HK-2 (cell line): ENCODE data around the gene C2CD5.
A peak's percentile ranks its signal among the peaks of the same experiment; 100 is the strongest.
"Not testable (repeated sequence)": the region's sequence is repeated elsewhere in the genome, so short reads cannot be mapped to it uniquely, and the experiment has no call there.

Experiments used
- DNase-seq: peaks from one replicate; pipeline ENCODE4 v3.0.0-alpha.2; 2018; ENCODE audit not compliant: unreplicated experiment

The C2CD5 gene

DNA sequence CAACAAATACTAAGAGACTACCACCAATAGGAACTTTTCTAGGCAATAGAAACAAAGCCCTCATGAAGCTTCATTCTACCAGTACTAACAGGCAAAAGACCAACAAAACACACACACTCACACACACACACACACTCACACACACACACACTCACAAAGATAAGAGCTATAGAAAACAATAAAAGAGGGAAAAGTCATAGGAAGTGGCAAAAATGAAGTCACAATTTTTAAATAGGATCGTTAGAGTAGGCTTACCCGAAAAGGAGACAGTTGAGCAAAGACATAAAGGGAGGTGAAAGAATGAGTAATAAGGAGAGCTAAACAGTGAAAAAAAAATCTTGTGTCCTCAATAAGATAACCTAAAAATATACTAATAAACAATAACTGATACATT is 66.5 kb downstream of the C2CD5 start:
- no peak for DNase-seq

DNA sequence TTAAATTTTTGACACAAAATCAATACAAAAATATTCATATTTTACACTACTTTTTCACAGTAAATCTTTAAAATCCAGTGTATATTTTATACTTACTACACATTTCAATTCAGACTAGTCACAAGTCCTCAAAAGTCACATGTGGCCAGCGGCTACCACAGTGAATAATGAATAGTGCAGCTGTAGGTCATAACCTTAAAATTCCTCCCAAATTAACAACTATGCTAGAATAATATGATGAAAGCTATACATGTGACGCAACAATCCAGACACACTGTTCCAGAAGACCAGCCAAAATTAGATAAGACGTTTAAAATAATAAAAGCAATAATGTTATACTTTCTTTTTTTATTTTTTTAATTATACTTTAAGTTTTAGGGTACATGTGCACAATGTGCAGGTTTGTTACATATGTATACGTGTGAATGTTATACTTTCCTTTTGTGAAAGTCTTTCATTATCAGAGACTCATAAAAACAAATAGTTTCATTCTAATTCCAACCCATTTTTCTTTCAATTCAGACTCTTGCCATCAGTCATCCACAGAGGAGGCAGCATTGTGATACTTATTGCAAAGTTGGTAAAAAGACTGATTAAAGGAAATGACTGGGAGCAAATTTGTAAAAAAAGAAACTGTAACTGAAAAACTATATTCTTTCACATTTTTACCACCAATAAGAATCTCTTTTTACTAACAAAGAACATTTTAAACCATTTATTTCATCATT is 67.0 kb downstream of the C2CD5 start:
- no peak for DNase-seq

DNA sequence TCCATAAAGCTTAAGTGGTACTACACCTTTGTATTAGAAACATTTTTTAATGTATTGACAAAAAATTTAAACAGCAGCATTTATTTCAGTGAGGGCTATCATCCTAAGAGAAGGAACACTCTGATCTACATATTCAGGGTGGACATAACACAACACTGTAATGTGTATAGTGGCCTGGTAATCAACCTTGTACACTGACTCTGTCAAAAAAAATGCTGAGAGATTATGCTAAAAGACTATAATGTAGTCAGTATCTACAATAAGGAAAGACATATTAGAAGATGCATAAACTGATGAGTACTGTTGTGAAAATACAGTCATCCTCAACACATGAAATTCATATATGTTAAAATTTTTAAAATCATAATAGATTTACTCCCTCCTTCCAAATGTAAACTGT is 68.2 kb downstream of the C2CD5 start:
- no peak for DNase-seq

DNA sequence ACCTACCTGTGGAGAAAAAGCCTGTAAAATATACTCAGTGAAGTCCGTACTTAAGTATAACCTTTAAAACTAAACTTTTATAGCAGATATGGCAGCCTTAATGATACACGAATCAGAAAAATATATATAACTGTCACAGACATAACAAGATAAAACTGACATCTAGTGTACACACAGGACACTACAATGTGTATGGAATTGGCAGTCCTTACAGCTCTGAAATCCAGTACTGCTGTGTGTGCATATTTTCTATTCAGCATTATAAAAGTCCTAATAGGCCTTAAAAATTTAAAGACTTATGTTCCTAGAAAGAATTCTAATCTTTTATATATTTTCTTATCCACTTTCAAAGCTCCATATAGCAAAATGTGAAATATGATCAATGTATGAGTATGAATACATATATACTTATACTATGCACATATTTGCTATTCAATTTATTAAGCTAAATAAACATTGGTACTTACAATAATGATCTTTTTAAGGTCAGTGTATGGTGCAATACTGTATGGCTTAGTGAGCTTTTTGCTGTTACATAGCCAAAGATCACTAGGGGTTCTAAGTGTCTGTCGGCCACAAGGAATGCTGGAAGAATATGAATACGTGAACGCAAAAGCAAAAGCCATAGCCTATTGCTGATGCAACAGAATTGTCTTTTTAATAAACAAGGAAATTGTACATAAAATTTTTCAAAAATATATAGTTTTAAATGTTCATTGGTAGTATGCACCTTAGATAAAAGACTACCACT is 69.2 kb downstream of the C2CD5 start:
- DNase-seq, result no peak

DNA sequence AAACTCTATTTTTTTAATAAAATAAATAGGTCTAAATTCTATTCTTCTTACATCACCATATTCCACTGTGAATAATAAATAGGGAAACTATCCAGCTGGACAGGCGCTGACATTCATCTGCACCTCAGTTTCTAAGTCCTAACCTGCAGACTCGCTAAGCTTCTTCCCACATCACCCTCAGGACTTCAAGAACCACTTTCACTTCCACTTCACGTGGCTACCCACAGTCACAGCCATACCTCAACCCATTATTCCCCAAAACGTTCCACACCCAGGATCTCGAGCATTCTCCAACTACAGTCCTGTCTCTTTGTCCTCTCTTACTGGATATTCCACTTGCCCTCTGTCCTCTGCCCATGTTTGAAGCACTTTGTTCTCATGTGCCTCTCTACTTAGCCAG is 71.1 kb downstream of the C2CD5 start:
- no peak for DNase-seq

DNA sequence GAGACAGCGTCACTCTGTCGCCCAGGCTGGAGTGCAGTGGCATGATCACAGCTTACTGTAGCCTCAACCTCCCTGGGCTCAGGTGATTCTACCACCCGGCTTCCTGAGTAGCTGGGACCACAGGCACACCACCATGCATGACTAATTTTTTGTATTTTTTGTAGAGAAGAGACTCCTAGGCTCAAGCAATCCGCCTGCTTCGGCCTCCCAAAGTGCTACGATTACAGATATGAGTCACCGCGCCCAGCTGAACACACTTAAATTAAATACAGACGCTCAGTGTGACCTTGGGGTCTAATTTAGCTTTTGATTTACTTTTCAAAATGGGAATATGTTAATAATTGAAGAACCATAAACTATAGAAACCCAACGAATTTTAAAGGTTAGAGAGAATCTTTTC is 77.2 kb downstream of the C2CD5 start:
- no peak for DNase-seq

DNA sequence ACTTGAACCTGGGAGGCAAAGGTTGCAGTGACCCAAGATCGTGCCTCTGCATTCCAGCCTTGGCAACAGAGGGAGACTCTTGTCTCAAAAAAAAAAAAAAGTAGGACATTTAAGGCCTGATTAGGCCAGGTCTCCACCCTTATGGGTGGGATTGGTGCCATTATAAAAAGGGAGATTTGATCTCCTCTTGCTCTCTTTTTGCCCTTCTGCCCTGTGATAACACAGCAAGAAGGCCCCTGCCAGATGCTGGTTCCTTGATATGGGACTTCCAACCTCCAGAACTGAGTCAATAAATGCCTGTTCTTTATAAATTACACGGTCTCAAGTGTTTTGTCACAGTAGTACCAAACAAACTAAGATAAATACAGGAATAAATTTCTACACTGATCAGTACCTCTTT is 81.0 kb downstream of the C2CD5 start:
- DNase-seq, result no peak

DNA sequence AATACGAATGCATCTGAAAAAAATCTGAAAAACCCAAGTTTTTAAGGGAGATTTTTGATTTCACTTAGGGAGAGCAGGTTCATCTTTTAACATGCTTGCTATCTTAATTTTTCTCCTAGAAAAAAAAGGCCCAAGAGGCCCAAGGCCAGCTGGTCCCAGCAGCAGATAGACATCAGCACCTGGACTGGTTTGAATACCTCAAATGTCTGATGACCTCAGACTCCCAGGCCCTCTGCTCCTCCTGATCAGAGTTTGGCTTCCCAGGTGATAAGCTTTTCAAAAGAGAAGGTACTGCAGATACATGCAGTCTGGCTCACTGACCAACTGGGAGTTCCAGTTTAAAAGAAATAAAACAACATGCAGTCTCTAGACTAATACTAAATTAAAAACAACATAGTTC is 82.6 kb downstream of the C2CD5 start:
- no peak for DNase-seq

DNA sequence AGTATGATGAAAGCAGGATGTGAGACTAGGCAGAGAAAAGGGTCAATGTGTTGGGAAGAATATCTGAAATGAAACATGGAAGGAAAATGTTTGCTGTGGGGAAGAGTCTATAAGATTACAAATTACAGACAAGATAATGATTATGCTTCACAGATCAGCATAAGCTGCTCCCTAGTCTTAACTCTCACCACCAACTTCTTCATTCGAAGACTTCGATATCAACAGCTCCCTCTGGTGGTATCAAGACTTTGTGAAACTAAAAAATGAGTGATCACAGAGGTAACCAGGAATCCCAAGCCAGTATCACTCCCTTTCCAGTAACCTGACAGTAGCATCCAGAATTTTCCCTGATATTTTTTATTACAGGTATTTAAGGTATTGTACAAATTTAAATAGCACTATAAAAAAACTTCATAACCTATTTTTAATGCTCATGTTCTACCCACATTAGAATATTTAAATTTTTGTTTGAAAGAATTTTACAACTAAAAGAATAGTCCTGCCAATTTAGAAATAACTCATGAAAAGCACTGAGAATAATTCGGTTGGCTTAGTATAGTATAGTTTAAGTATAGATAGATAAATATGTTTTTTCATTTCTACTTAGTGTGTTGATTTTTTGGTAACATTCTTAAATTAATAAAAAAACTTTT is 84.4 kb downstream of the C2CD5 start:
- DNase-seq, result no peak

DNA sequence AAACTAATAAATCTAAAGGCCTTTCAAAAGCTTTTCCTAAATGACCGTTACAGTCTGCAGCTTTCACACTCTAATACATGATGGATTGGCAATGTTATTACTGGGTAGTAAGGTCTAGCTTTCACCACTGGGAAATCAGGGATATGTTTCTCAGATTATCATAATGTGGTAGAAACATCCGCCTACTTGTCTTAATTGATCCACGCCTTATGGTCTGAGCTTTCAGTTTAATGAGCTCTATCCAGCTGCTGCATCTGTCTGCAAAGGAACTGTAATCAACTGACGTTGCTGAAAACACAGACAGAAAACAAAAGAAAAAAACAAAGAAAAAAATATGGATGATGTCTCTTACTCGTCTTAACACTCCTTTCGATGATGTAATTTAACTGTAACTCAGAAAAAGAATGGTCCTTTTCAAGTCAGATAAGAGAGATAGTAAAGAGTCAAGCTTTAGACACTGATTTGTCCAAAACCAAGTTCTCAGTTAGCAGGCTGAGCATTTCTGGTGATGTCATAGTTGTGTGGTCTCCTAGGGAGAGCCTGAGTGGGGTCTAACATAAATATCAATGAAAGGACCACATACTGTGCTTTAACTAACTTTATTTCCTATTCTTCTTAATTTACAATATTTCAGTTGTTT is 85.9 kb downstream of the C2CD5 start:
- no peak for DNase-seq

DNA sequence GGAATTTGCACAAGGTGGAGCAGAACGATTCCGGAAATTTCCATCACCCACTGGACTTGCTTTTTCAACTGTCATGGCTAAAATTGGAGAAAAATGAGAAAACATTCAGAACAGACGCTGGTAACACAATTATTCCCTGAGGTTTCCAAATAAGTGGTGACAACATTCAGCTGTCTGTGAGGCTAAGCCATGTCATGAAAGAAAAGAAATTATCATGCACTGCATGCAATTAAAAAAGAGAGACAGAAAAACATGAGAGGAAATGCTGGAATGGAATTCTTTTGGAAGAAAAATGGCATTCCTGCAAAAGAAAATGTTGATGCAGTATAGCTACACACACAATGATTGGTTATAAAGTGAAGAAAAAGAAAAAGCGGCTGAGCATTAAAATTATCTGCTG is 87.3 kb downstream of the C2CD5 start:
- no peak for DNase-seq

DNA sequence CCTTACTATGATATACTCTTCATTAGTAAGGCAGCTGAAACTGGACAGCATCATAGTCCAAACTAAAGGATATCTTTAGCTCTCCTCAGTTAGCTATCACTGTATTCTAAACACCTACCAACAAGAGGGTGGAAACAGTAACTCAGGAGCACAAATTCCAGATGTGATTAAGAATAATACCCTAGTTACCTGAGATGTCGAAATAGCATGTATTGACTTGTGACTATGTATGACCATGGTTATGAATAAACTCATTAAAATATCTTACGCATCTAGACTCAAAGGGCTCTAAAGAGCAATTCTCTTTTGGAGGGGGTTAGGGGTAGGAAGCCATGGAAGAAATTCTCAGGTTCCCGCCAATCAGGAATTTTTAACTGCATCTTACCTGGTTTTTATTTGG is 90.8 kb downstream of the C2CD5 start:
- DNase-seq, result no peak

DNA sequence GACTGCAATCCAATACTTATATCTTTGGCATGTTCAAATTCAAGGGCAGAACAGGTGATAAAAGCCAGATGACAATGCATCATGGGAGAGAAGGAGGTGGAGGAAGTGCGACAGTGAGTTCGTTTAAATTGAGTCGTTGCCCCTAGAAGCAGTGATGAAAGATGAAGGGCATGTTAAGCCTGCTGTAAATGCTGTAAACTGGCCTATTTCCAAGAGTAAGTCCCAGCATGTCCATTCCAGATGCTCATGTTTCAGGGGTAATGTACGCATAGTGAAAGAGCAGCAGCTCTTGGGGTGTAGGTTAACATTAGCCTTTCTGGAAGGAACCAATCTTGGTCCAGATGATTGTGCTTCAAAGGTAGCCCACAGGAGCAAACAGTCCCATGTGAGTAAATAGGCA is 97.1 kb downstream of the C2CD5 start:
- no peak for DNase-seq

DNA sequence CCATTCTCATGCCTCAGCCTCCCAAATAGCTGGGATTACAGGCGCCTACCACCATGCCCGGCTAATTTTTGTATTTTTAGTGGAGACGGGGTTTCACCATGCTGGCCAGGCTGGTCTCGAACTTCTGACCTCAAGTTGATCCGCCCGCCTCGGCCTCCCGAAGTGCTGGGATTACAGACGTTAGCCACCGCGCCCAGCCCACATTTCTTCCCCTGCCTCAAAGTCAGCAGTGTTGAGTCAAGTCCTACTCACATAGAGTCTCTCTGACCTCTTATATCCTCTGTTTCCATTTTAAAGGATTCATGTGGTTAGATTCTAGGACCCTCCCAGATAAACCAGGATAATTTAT is 100.1 kb downstream of the C2CD5 start:
- not testable (repeated sequence) for DNase-seq

DNA sequence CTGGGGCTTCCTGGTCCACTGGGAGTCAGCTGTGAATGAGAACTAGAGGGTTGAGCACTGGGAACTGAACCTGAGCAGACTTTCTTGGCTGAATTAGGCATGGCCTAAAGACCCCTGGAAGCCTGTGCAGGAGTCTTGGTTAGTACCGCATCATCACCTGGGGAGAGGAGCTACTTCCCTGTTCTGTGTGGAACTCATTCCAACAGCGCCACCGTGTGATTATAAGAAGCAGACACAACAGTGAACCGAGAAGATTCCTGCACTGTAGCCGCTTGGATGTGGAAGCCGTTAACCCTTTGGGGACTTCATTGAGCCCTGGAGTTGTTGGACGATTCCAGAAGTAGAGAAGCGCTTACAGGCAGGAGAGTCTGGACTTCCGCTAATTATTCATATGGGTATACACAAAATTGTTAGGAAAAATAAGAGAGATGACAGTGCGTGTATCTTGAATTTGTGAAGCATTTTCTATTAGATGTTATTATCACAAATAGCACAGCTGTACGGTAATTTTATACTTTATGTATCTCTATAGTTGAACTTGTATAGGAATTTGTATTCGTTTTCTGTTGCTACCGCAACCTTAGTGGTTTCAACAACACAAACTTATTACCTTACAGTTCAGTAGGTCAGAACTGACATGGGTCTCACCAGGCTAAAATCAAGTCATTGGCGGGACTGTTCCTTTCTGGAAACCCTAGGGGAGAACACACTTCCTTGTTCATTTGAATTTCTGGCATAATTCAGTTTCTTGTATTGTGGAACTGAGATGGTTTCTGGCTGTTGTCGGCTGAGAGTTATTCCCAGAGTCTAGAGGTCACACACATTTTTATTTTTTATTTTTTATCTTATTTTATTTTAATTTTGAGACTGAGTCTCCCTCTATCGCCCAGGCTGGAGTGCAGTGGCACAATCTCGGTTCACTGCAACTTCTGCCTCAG is 100.7 kb downstream of the C2CD5 start:
- DNase-seq, result peak; percentile 54

DNA sequence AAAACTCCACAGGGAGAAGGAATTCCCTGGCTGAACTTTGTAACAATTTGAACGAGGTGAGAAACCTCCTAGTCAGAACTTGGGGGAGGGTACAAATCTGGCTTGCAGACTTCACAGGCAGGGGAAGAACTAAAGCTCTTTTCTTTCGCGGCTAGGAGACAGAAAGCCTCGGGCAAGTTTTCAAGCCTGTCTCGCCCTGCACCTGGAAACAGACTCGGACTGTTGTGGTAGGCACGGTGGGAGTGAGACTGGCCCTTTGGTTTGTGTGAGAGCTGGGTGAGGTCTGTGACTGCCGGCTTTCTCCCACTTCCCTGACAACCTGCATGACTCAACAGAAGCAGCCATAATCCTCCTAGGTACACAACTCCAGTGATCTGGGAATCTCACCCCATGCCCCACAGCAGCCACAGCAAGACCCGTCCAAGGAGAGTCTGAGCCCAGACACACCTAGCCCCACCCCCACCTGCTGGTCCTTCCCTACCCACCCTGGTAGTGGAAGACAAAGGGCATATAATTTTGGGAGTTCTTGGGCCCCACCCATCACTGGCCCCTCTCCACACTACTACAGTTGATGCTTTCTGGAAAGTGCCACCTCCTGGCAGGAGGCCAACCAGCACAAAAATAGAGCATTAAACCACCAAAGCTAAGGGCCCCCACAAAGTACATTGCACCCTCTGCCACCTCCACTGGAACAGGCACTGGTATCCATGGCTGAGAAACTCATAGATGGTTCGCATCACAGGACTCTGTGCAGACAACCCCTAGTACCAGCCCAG is 107.1 kb downstream of the C2CD5 start:
- DNase-seq, result no peak

DNA sequence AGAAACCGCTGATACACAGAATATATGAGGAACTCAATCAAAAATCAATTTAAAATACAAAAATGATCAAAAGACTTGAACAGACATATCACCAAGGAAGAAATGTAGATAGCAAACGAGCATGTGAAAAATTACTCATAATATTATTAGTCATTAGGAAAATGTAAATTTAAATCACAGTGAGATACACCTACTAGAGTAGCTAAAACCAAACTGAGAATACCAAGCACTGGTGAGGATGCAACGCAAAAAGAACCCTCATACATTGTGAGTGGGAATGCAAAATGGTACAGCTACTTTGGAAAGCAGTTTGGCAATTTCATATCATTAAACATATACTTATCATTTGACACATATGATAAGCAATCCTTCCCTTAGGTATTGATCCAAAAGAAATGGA is 108.8 kb downstream of the C2CD5 start:
- no peak for DNase-seq

DNA sequence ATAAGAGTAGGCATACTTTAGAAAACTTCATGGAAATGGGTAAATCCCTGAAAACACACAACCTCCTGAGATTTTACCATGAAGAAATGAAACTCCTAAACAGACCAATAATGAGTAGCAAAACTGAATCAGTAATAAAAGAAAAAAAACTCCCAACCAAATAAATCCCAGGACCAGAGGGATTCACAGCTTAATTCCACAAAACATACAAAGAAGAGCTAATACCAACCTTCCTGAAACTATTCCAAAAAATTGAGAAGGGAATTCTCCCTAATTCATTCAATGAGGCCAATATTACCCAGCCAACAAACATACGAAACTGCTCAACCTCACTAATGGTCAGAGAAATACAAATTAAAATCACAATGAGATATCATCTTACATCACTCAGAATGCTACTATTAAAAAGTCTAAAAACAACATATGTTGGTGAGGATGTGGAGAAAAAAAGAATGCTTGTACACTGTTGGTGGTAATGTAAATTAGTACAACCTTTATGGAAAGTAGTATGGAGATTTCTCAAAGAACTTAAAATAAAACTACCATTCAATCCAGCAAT is 112.6 kb downstream of the C2CD5 start:
- DNase-seq, result no peak

DNA sequence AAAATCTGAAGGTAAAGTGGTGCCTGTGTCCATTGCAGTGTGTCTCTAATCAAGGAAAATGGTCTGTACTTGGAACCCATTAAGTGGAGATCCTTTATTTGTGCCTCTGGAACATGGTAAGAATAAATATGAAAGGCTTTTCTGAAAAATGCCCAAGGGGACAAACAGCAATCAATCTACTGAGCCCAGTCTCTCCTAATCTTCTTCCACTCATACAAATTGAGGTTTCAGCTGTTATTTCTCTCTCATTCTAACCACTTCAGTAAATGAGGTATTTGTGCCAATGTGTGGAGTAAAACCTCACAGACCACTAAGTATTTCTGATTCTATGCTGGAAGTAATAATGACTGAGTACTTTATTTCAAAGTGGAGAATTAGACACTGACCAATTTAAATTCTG is 127.5 kb downstream of the C2CD5 start:
- no peak for DNase-seq
